Karpas-422 (cell line): ENCODE measurements around the gene VAC14. TPM values are rescaled to one million over a fixed set of nuclear protein-coding genes. Genes with fewer than 3 reads are reported as not detected.

ENCODE experiments used
- DNase-seq: peaks from one replicate; pipeline ENCODE4 v3.0.0-alpha.2; 2015
- H2AFZ ChIP-seq: fragments of 200-600 bp; sonication (generic); 2 replicates; pipeline ENCODE4 v1.6.1; 2014; ENCODE audit warnings: antibody characterized with exemption, low read length, mixed read lengths
- H3K27ac ChIP-seq: fragments of 200-600 bp; sonication (generic); 2 replicates; pipeline ENCODE4 v1.5.1; 2014; ENCODE audit warnings: mild to moderate bottlenecking, low read length, moderate library complexity
- H3K27me3 ChIP-seq: fragments of 200-600 bp; sonication (generic); 2 replicates; pipeline ENCODE4 v1.6.1; 2014; ENCODE audit warnings: low read length, mixed read lengths
- H3K36me3 ChIP-seq: fragments of 200-600 bp; sonication (generic); 2 replicates; pipeline ENCODE4 v1.6.1; 2014; ENCODE audit warnings: low read length, mixed read lengths; ENCODE audit not compliant: insufficient read depth
- H3K4me1 ChIP-seq: fragments of 200-600 bp; sonication (generic); 2 replicates; pipeline ENCODE4 v1.6.1; 2014; ENCODE audit warnings: mild to moderate bottlenecking, low read length, mixed read lengths
- H3K4me2 ChIP-seq: fragments of 200-600 bp; sonication (generic); 2 replicates; pipeline ENCODE4 v1.6.1; 2014; ENCODE audit warnings: low read length, low read depth, mild to moderate bottlenecking; ENCODE audit not compliant: poor library complexity, severe bottlenecking
- H3K4me3 ChIP-seq: fragments of 200-600 bp; sonication (generic); 2 replicates; pipeline ENCODE4 v1.5.1; 2014; ENCODE audit warnings: mild to moderate bottlenecking, antibody characterized with exemption, low read length, mixed read lengths
- H3K79me2 ChIP-seq: fragments of 200-600 bp; sonication (generic); 2 replicates; pipeline ENCODE4 v1.6.1; 2014; ENCODE audit warnings: mild to moderate bottlenecking, low read length, mixed read lengths
- H3K9ac ChIP-seq: fragments of 200-600 bp; sonication (generic); 2 replicates; pipeline ENCODE4 v1.6.0; 2014; ENCODE audit warnings: low read length
- H3K9me2 ChIP-seq: fragments of 200-600 bp; sonication (generic), shearing (Covaris generic); replicated peaks from 2 replicates; pipeline ENCODE4 v1.6.0; 2014; ENCODE audit warnings: mild to moderate bottlenecking, low read length, moderate library complexity; ENCODE audit not compliant: insufficient read depth
- H3K9me3 ChIP-seq: fragments of 300-700, 200-600 bp; sonication (generic); 2 replicates; pipeline ENCODE4 v1.6.1; 2014; ENCODE audit warnings: low read length, mixed read lengths
- H4K20me1 ChIP-seq: fragments of 200-600 bp; sonication (generic); 2 replicates; pipeline ENCODE4 v1.6.1; 2014; ENCODE audit warnings: mild to moderate bottlenecking, antibody characterized with exemption, low read length, low read depth; ENCODE audit not compliant: insufficient read depth
- total RNA-seq: library from RNA; depleted of rRNA; stranded (reverse); fragments of >200 nt; shearing (Covaris generic); gene quantifications from 2 replicates; pipeline ENCODE4 v1.2.3, GENCODE V29; 2014; ENCODE audit warnings: low replicate concordance

VAC14 gene
- total RNA-seq, 1 experiment from 2014 or later = 39.1 TPM

DNA sequence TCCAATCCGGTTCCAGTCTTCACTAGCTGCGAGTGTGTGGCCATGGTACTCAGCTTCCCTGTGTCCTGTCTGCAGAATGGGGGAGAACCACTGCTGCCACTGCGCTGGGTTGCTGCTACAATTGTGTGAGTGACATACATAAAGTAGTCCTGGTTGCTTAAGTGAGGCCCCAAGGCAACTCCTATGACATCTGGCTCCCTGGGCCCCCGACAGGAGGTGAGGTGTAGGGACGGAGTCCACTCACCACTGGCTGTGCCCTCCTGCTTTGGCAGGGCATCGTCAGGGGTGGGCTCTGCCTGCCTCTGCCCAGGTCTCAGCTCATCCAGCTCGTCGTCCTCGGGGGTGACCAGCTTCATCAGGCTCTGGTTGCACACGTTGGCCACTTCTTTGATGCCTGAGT, 20.4 kb downstream of the VAC14 start:
- H4K20me1 ChIP-seq = no peaks in the 10 kb centered on the region
- H3K9me3 ChIP-seq = no peaks in the 10 kb centered on the region
- no peak overlapping the region for H2AFZ ChIP-seq
- no peak for DNase-seq
- H3K9me2 ChIP-seq = no peaks in the 10 kb centered on the region
- no peaks in the 10 kb centered on the region for H3K4me1 ChIP-seq
- H3K4me2 ChIP-seq = no peak overlapping the region
- no peak overlapping the region for H3K4me3 ChIP-seq
- no peak overlapping the region for H3K9ac ChIP-seq
- H3K27me3 ChIP-seq = no peaks in the 10 kb centered on the region
- no peaks in the 10 kb centered on the region for H3K79me2 ChIP-seq
- H3K36me3 ChIP-seq = peaks cover 58% of the 10 kb centered on the region
- no peak overlapping the region for H3K27ac ChIP-seq

DNA sequence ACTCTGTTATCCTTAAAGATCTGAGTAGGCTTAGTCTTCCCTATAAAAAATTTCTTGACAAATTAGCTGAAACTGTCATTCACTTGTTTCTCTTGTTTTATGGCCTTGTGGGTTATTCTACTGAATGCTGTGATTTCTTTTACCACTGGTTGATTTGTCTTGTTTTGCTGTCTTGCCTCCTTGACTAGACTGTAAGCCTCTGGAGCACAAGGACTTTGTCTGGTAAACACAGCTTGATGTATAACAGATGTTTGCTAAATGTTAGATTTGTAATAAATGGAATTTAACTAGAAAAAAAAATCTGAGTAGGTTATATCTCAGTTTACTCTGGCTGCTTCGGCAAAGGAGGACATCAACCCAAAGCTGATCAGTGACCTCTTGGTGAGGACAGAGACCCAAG, 21.6 kb downstream of the VAC14 start:
- H3K4me2 ChIP-seq = no peak overlapping the region
- H3K4me3 ChIP-seq = no peak overlapping the region
- no peaks in the 10 kb centered on the region for H3K9me3 ChIP-seq
- no peak overlapping the region for H2AFZ ChIP-seq
- no peak for DNase-seq
- H3K27ac ChIP-seq = no peak overlapping the region
- H3K36me3 ChIP-seq = peaks cover 50% of the 10 kb centered on the region
- no peaks in the 10 kb centered on the region for H3K79me2 ChIP-seq
- no peaks in the 10 kb centered on the region for H3K27me3 ChIP-seq
- H4K20me1 ChIP-seq = no peaks in the 10 kb centered on the region
- H3K9ac ChIP-seq = no peak overlapping the region
- H3K9me2 ChIP-seq = no peaks in the 10 kb centered on the region
- no peaks in the 10 kb centered on the region for H3K4me1 ChIP-seq

DNA sequence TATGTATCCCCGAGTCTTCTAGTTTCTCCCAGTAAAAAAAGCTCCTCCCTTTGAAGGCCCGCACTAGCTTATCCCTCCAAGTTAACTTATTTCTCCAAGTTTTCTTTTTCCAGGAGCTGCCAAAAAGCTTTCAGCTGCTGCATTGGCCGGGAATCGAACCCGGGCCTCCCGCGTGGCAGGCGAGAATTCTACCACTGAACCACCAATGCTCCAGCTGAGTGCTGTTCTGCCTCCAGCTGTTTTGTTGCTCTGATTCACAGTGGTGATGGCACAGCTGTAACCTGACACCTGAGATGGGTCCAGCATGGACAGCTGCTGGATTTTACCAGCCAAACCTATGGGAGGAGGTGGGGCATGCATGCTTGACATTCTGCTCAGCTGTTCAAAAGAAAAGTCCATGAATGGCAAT, 22.1 kb downstream of the VAC14 start:
- Histone ChIP-seq H3K4me2 (no peak overlapping the region), H3K79me2 (no peaks in the 10 kb centered on the region), H3K4me1 (no peaks in the 10 kb centered on the region), H3K9me3 (no peaks in the 10 kb centered on the region), H3K36me3 (peaks cover 45% of the 10 kb centered on the region), H3K9ac (no peak overlapping the region), H3K27ac (no peak overlapping the region), H3K9me2 (no peaks in the 10 kb centered on the region), H3K27me3 (no peaks in the 10 kb centered on the region), H3K4me3 (no peak overlapping the region), H2AFZ (no peak overlapping the region), H4K20me1 (no peaks in the 10 kb centered on the region)
- no peak for DNase-seq

DNA sequence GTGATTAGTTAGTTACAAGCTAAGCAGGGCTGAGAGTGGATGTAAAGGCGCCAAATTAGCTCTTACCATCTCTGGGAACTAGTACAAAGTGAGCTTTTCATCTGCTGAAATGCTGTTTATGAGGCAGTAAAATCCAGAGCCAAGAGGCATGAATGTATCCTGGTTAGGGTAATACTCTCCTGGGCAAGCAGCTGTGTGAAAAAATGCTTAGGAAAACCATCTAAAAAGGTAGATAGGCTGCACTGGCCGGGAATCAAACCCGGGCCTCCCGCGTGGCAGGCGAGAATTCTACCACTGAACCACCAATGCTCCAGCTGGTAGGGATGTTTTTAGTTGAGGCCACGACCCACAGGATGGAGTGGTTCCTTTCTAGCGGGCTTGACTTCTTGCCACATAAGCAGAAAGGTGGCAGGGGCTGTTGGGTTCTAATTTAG, 23.0 kb downstream of the VAC14 start:
- Histone ChIP-seq H3K9me2 (no peaks in the 10 kb centered on the region), H3K4me1 (no peaks in the 10 kb centered on the region), H4K20me1 (no peaks in the 10 kb centered on the region), H3K9me3 (no peaks in the 10 kb centered on the region), H3K79me2 (no peaks in the 10 kb centered on the region), H3K27ac (no peak overlapping the region), H3K27me3 (no peaks in the 10 kb centered on the region), H2AFZ (no peak overlapping the region), H3K4me3 (no peak overlapping the region), H3K9ac (no peak overlapping the region), H3K4me2 (no peak overlapping the region), H3K36me3 (peaks cover 36% of the 10 kb centered on the region)
- DNase-seq = no peak

GRCh38 chr16:70777496-70777895, 23.5 kb downstream of the VAC14 start:
- no peak overlapping the region for H2AFZ ChIP-seq
- H3K79me2 ChIP-seq = no peaks in the 10 kb centered on the region
- H4K20me1 ChIP-seq = no peaks in the 10 kb centered on the region
- no peaks in the 10 kb centered on the region for H3K9me3 ChIP-seq
- no peak overlapping the region for H3K4me3 ChIP-seq
- H3K9me2 ChIP-seq = no peaks in the 10 kb centered on the region
- H3K4me2 ChIP-seq = no peak overlapping the region
- peaks cover 34% of the 10 kb centered on the region for H3K36me3 ChIP-seq
- no peak overlapping the region for H3K9ac ChIP-seq
- DNase-seq = no peak
- no peaks in the 10 kb centered on the region for H3K4me1 ChIP-seq
- H3K27me3 ChIP-seq = no peaks in the 10 kb centered on the region
- H3K27ac ChIP-seq = no peak overlapping the region

GRCh38 chr16:70775399-70775798, 25.6 kb downstream of the VAC14 start:
- H3K9me3 ChIP-seq = no peaks in the 10 kb centered on the region
- H3K4me1 ChIP-seq = no peaks in the 10 kb centered on the region
- 0 out of 2 replicates have a peak, but pooled peaks cover 2% of the 10 kb centered on the region for H4K20me1 ChIP-seq
- no peaks in the 10 kb centered on the region for H3K79me2 ChIP-seq
- H3K9me2 ChIP-seq = no peaks in the 10 kb centered on the region
- H3K9ac ChIP-seq = no peak overlapping the region
- H3K27me3 ChIP-seq = no peaks in the 10 kb centered on the region
- H3K27ac ChIP-seq = no peak overlapping the region
- no peak for DNase-seq
- H3K4me3 ChIP-seq = no peak overlapping the region
- H3K36me3 ChIP-seq = peaks cover 23% of the 10 kb centered on the region
- no peak overlapping the region for H2AFZ ChIP-seq
- no peak overlapping the region for H3K4me2 ChIP-seq

GRCh38 chr16:70774261-70774660, 26.7 kb downstream of the VAC14 start:
- H2AFZ ChIP-seq = no peak overlapping the region
- no peak overlapping the region for H3K27ac ChIP-seq
- no peaks in the 10 kb centered on the region for H3K4me1 ChIP-seq
- no peaks in the 10 kb centered on the region for H3K79me2 ChIP-seq
- H3K9me2 ChIP-seq = no peaks in the 10 kb centered on the region
- no peak overlapping the region for H3K9ac ChIP-seq
- peaks cover 23% of the 10 kb centered on the region for H3K36me3 ChIP-seq
- H3K4me2 ChIP-seq = no peak overlapping the region
- 0 out of 2 replicates have a peak, but pooled peaks cover 4% of the 10 kb centered on the region for H4K20me1 ChIP-seq
- H3K27me3 ChIP-seq = no peaks in the 10 kb centered on the region
- H3K9me3 ChIP-seq = no peaks in the 10 kb centered on the region
- H3K4me3 ChIP-seq = no peak overlapping the region
- no peak for DNase-seq

GRCh38 chr16:70772493-70772892, 28.5 kb downstream of the VAC14 start:
- DNase-seq = no peak
- no peak overlapping the region for H3K4me3 ChIP-seq
- no peak overlapping the region for H3K27ac ChIP-seq
- no peaks in the 10 kb centered on the region for H3K4me1 ChIP-seq
- no peaks in the 10 kb centered on the region for H3K27me3 ChIP-seq
- no peak overlapping the region for H2AFZ ChIP-seq
- H3K9me2 ChIP-seq = no peaks in the 10 kb centered on the region
- H3K9me3 ChIP-seq = no peaks in the 10 kb centered on the region
- no peak overlapping the region for H3K4me2 ChIP-seq
- H4K20me1 ChIP-seq = 0 out of 2 replicates have a peak, but pooled peaks cover 4% of the 10 kb centered on the region
- H3K9ac ChIP-seq = no peak overlapping the region
- no peaks in the 10 kb centered on the region for H3K79me2 ChIP-seq
- peaks cover 21% of the 10 kb centered on the region for H3K36me3 ChIP-seq
